ENCODE data around the gene TRAK2.
"Not testable (repeated sequence)": the region's sequence is repeated elsewhere in the genome, so short reads cannot be mapped to it uniquely, and the experiment has no call there.

- not testable (repeated sequence) for TF ChIP-seq EZH2 (IDR thresholded peaks at IDR 0.05); CTCF (IDR thresholded peaks at IDR 0.05 in 2 of 3, conservative IDR thresholded peaks at IDR 0.05 in 1 of 3; ENCODE audit: borderline replicate concordance in 1 of 3, insufficient read depth in 1 of 3, low read depth in 2 of 3, low read length in 2 of 3); POLR2A (IDR thresholded peaks at IDR 0.05; ENCODE audit: borderline replicate concordance, extremely low read depth, insufficient read depth, insufficient read length); EGR1 (IDR thresholded peaks at IDR 0.05; ENCODE audit: low read depth); YY1 (IDR thresholded peaks at IDR 0.05; ENCODE audit: extremely low read depth, insufficient replicate concordance, low read depth, low read length); ZBTB33 (IDR thresholded peaks at IDR 0.05; ENCODE audit: extremely low read depth, insufficient replicate concordance, low read length); POLR2AphosphoS5 (IDR thresholded peaks at IDR 0.05; ENCODE audit: low read depth, low read length); RAD21 (IDR thresholded peaks at IDR 0.05; ENCODE audit: low read depth); TCF7L2 (IDR thresholded peaks at IDR 0.05; ENCODE audit: borderline replicate concordance, extremely low read depth, insufficient read depth, insufficient read length); SRF (IDR thresholded peaks at IDR 0.05; ENCODE audit: low read depth); JUND (IDR thresholded peaks at IDR 0.05)
Measured at GRCh38 chr2:201439336-201439922, 11.8 kb downstream of the TRAK2 start.
